Keratinocyte (primary cell): Measurements from ENCODE around the gene ALK. TPM values are rescaled to one million over a fixed set of nuclear protein-coding genes. Genes with fewer than 3 reads are reported as not detected.

Experiments
- DNase-seq: peaks from one replicate; pipeline ENCODE4 v3.0.0-alpha.2; 2011; ENCODE audit warnings: low read depth, missing footprints, low spot score
- FAIRE-seq: peaks from 2 replicates; lab custom pipeline; 2011; peaks lifted over from hg19 to GRCh38; lab: Jason Lieb, UNC
- H2AFZ ChIP-seq: 2 replicates; pipeline ENCODE4 v1.6.0; 2012; ENCODE audit warnings: low read length, control low read depth, inconsistent platforms; ENCODE audit not compliant: control insufficient read depth
- H3K27ac ChIP-seq: 2 replicates; pipeline ENCODE4 v1.5.1; 2011; ENCODE audit warnings: low read length; ENCODE audit not compliant: control insufficient read depth, insufficient read depth
- H3K27me3 ChIP-seq: 3 replicates; pipeline ENCODE4 v1.6.0; 2011; ENCODE audit warnings: low read length; ENCODE audit not compliant: control insufficient read depth, insufficient read depth; ENCODE audit errors: extremely low read depth
- H3K36me3 ChIP-seq, 2 experiments: 2 replicates in 1 of 2; 3 replicates in 1 of 2; pipeline ENCODE4 v1.5.1; 2011; ENCODE audit warnings: low read length in 2 of 2, mild to moderate bottlenecking in 1 of 2; ENCODE audit not compliant: control insufficient read depth in 2 of 2, insufficient read depth in 2 of 2; ENCODE audit errors: extremely low read depth in 1 of 2
- H3K4me1 ChIP-seq: 3 replicates; pipeline ENCODE4 v1.5.1; 2011; ENCODE audit warnings: low read length; ENCODE audit not compliant: control insufficient read depth, insufficient read depth; ENCODE audit errors: extremely low read depth
- H3K4me2 ChIP-seq: 3 replicates; pipeline ENCODE4 v1.6.0; 2011; ENCODE audit warnings: low read depth, low read length; ENCODE audit not compliant: control insufficient read depth, insufficient read depth; ENCODE audit errors: extremely low read depth
- H3K4me3 ChIP-seq, 3 experiments: fragments of 200-600 bp in 1 of 3; sonication (generic) in 1 of 3; 2 replicates in 2 of 3; 3 replicates in 1 of 3; pipeline ENCODE4 v1.5.1; 2011 to 2016; ENCODE audit warnings: low read length in 3 of 3, mild to moderate bottlenecking in 3 of 3, control low read depth in 2 of 3, inconsistent platforms in 1 of 3, low read depth in 1 of 3, mixed read lengths in 1 of 3, mixed run types in 1 of 3, moderate library complexity in 1 of 3; ENCODE audit not compliant: control insufficient read depth in 2 of 3, insufficient read depth in 2 of 3; ENCODE audit errors: extremely low read depth in 1 of 3
- H3K79me2 ChIP-seq: 2 replicates; pipeline ENCODE4 v1.6.0; 2012; ENCODE audit warnings: low read length; ENCODE audit not compliant: control insufficient read depth, insufficient read depth
- H3K9ac ChIP-seq: 3 replicates; pipeline ENCODE4 v1.6.0; 2011; ENCODE audit warnings: low read length; ENCODE audit not compliant: control insufficient read depth, insufficient read depth; ENCODE audit errors: extremely low read depth
- H3K9me1 ChIP-seq: 3 replicates; pipeline ENCODE4 v1.6.0; 2011; ENCODE audit warnings: low read length; ENCODE audit not compliant: control insufficient read depth, insufficient read depth; ENCODE audit errors: extremely low read depth
- H3K9me3 ChIP-seq: 2 replicates; pipeline ENCODE4 v1.5.1; 2012; ENCODE audit warnings: low read depth, low read length; ENCODE audit not compliant: control insufficient read depth
- H4K20me1 ChIP-seq: 3 replicates; pipeline ENCODE4 v1.6.0; 2011; ENCODE audit warnings: low read length; ENCODE audit not compliant: control insufficient read depth, insufficient read depth; ENCODE audit errors: extremely low read depth
- EZH2 ChIP-seq: IDR thresholded peaks from one replicate; pipeline ENCODE4 v1.6.1; 2012; ENCODE audit warnings: inconsistent platforms, mild to moderate bottlenecking, low read length, moderate library complexity
- dilution Hi-C: fragments of 300-500 bp; cut with MboI; formaldehyde crosslinking; loops from one replicate; pipeline ENCODE4 v1.7.0; 2020; ENCODE audit warnings: low sequenced_read_pairs; ENCODE audit not compliant: extremely low pct_ligation_motif_present
- polyA plus RNA-seq, 5 experiments: library from polyadenylated mRNA; depleted of rRNA in 3 of 5; stranded (reverse) in 3 of 5; stranded (forward) in 1 of 5; unstranded in 1 of 5; fragments of >200 nt; gene quantifications; 1 replicate in 1 of 5; 2 replicates in 3 of 5; 3 replicates in 1 of 5; pipeline versions ENCODE4 v1.2.1 to v1.2.3, GENCODE V29; 2011 to 2012; ENCODE audit warnings: missing spikeins in 2 of 5, low read depth in 1 of 5, low replicate concordance in 1 of 5
- TF ChIP-seq, protein P1 (sequence below), 3 experiments: IDR thresholded peaks in 1 of 3; conservative IDR thresholded peaks in 1 of 3; optimal IDR thresholded peaks in 1 of 3; 2 replicates in 2 of 3; 3 replicates in 1 of 3; pipeline versions ENCODE3 to v1.5.1; 2011; ENCODE audit warnings: low read length in 3 of 3, mild to moderate bottlenecking in 3 of 3, moderate library complexity in 2 of 3, control low read depth in 1 of 3, inconsistent platforms in 1 of 3; ENCODE audit not compliant: insufficient read depth in 2 of 3; ENCODE audit errors: extremely low read depth in 1 of 3

The ALK gene
- polyA plus RNA-seq, 1 donor (not counting 4 experiments of a cell fraction or from before 2014, with no cell fraction given), result not detected

DNA sequence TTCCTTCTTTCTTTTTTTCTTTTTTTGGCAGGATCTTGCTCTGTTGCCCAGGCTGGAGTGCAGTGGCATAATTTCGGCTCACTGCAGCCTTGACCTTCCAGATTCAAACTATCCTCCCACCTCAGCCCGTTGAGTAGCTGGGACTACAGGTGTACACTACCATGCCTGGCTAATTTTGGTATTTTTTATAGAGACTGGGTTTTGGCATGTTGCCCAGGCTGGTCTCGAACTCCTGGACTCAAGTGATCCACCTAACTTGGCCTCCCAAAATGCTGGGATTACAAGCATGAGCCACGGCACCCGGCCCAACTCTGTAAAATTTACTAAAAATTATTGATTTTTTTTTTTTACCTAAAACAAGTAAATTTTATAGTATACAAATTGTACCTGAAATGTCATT is 360.8 kb downstream of the ALK start:
- Histone ChIP-seq H3K9me3 (no peaks in the 10 kb centered on the region), H3K9ac (no peak overlapping the region), H2AFZ (no peak overlapping the region), H3K4me2 (no peak overlapping the region), H3K27ac (no peak overlapping the region), H3K4me1 (no peaks in the 10 kb centered on the region), H3K79me2 (no peaks in the 10 kb centered on the region), H3K4me3 (no peak overlapping the region), H3K9me1 (no peaks in the 10 kb centered on the region), H3K36me3 (no peaks in the 10 kb centered on the region), H4K20me1 (no peaks in the 10 kb centered on the region), H3K27me3 (peaks cover 3% of the 10 kb centered on the region)
- dilution Hi-C loops, result no loop called here
- DNase-seq (no peak), FAIRE-seq (no peak)
- TF ChIP-seq, protein P1, sequence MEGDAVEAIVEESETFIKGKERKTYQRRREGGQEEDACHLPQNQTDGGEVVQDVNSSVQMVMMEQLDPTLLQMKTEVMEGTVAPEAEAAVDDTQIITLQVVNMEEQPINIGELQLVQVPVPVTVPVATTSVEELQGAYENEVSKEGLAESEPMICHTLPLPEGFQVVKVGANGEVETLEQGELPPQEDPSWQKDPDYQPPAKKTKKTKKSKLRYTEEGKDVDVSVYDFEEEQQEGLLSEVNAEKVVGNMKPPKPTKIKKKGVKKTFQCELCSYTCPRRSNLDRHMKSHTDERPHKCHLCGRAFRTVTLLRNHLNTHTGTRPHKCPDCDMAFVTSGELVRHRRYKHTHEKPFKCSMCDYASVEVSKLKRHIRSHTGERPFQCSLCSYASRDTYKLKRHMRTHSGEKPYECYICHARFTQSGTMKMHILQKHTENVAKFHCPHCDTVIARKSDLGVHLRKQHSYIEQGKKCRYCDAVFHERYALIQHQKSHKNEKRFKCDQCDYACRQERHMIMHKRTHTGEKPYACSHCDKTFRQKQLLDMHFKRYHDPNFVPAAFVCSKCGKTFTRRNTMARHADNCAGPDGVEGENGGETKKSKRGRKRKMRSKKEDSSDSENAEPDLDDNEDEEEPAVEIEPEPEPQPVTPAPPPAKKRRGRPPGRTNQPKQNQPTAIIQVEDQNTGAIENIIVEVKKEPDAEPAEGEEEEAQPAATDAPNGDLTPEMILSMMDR (optimal IDR thresholded peaks at IDR 0.05 in 1 of 3, IDR thresholded peaks at IDR 0.05 in 1 of 3, conservative IDR thresholded peaks at IDR 0.05 in 1 of 3; ENCODE audit: extremely low read depth in 1 of 3, insufficient read depth in 2 of 3, low read length in 3 of 3), result no peak
- no peak for TF ChIP-seq EZH2

DNA sequence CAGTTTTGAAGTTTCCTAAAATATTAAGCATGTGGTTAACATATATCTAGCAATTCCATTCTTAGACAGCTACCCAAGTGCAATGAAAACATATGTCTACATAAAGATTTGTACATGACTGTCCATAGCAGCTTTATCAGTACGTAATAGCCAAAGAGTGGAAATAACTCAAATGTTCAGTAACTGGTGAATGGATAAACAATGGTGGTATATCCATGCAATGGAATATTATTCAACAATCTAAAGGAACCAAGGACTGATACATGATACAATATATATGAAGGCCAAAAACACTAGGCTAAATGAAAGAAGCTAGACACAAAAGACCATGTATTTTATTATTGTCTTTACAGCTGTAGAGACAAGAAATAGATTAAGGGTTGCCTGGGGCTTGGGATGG is 361.4 kb downstream of the ALK start:
- no peak overlapping the region for H3K4me2 ChIP-seq
- no peak overlapping the region for H3K9ac ChIP-seq
- no peaks in the 10 kb centered on the region for H4K20me1 ChIP-seq
- H3K27ac ChIP-seq, result no peak overlapping the region
- no peaks in the 10 kb centered on the region for H3K79me2 ChIP-seq
- H3K9me1 ChIP-seq, result no peaks in the 10 kb centered on the region
- FAIRE-seq (no peak), DNase-seq (no peak)
- no peaks in the 10 kb centered on the region for H3K36me3 ChIP-seq
- dilution Hi-C loops, result no loop called here
- no peak for TF ChIP-seq EZH2
- TF ChIP-seq, protein P1 (optimal IDR thresholded peaks at IDR 0.05 in 1 of 3, IDR thresholded peaks at IDR 0.05 in 1 of 3, conservative IDR thresholded peaks at IDR 0.05 in 1 of 3; ENCODE audit: extremely low read depth in 1 of 3, insufficient read depth in 2 of 3, low read length in 3 of 3), result no peak
- H2AFZ ChIP-seq, result no peak overlapping the region
- H3K27me3 ChIP-seq, result peaks cover 7% of the 10 kb centered on the region
- no peaks in the 10 kb centered on the region for H3K4me1 ChIP-seq
- no peaks in the 10 kb centered on the region for H3K9me3 ChIP-seq
- H3K4me3 ChIP-seq, result no peak overlapping the region
